ENCODE results near the gene TECPR1. TPM values are rescaled to one million over a fixed set of nuclear protein-coding genes. Genes with fewer than 3 reads are reported as not detected.

TECPR1 gene
- total RNA-seq, 1 donor: 24.5 TPM

DNA sequence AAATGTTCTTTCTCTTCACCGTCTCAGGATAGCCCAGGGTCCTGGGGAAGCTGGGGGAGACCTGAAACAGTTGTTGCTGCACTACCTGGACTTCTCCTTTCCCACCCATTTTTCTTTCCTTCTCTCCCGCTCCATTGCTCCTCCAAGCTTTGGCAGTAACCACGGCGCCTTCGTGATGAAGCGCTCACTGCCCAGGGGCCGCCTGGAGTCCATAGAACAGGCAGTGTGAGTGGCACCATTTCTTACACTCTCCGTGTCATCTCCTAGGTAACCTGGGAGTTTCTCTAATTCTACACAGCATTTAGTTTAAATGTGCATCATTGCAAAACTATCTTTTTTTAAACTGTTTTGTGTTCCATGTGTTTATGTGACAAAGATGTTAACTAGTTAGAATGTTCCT, 81.1 kb downstream of the TECPR1 start:
- DNase-seq (ENCODE audit: low read depth in 2 of 3, low spot score in 2 of 3): no peak

DNA sequence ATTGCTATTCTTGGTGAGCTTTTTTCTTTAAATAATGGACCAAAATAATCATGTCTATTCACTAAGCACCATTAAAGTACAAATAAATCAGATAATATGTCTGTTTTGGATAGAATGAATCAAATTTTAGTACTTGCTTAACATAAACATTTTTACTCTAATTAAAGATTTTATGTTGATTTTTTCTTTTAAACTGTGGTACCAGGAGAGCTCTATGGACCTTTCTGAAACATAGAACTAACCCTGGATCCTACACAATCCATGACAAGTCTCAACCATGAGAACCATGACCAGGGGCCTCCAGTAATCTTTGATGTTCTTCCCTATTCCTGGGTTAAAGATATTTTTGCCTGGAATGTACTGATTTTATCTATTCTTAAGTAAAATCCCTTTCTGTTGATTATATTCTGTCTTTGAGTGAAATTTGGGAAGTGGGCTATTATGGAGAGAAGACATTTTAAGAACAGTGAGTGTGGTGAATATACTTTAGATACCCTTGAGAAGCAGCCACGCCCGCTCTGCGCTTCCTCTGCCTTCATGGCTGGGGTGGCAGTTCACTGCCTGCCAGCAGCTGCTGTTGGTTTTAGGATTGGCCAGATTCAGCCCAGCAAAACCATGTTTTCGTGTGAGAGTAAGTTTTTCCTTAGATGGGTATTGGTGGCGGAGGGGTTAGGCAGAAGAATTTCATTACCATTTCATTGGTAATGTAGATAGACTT, 83.0 kb downstream of the TECPR1 start:
- no peak for DNase-seq (ENCODE audit: low read depth in 2 of 3, low spot score in 2 of 3)

DNA sequence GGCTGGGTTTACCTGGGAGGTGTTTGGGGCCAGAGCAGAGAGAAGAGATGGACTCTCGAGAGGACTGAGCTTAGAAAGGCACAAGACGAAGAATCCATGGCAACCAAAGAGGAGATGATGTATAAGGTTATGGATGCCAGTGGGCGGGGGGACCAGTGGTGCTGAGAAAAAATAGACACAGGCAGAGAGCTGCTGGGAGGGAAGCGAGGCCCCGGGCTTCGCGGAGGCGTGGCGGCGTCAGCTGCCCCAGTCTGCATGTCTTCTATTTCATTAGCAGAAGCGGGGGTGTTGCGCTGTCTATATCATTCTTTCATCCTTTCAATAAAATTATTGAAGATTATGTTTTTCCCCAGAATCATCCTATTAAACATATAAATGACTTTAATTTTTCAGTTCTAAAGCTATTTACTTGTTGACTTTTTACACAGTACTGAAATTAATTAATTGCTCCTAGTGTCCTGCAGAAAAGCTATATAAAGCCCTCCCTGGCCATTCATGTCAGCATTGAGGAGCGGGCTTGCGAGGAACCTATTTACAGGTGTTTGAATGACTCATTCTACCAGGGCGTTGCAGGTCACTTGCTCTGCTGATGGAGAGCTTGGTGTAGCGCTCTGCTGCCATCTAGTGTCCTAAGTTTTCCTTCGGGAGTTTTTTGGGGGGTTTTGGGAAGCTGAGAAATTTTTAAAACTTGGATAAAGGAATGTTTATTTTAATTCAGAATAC, 83.7 kb downstream of the TECPR1 start:
- peak; percentile 45 to 60 (median 57) for DNase-seq (ENCODE audit: low read depth in 2 of 3, low spot score in 2 of 3)

DNA sequence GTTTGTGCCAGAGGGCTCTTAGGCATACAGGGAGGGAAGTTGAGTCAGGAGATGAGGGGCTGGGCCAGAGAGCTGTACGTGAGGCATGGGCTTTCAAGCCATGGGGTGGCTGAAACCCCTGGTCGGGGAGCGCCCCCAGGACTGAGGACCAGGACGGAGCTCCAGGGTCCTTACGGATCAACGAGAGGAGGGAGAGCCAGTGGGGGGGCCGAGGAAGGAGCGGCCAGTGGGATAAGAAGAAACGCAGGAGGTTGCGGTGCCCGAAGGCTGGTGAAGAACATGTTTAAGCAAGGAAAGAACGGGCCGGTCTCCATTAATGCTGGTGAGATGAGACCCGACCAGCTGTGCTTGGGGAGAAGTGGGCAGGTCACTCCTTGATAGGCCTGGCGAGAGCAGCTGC, 84.4 kb downstream of the TECPR1 start:
- no peak for DNase-seq (ENCODE audit: low read depth in 2 of 3, low spot score in 2 of 3)

DNA sequence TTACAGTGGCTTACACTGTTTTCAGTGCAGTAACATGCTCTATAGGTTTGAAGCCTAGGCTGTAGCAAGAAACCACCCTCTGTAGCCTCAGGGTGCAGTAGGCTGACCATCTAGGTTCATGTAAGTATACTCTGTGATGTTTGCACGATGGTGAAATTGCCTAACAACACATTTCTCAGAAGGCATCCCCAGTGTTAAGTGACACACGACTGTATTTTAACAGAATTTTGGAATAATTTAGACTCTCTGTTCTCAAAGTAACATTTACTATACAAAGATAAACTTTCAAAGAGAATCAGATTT, 85.4 kb downstream of the TECPR1 start:
- no peak for DNase-seq (ENCODE audit: low read depth in 2 of 3, low spot score in 2 of 3)

DNA sequence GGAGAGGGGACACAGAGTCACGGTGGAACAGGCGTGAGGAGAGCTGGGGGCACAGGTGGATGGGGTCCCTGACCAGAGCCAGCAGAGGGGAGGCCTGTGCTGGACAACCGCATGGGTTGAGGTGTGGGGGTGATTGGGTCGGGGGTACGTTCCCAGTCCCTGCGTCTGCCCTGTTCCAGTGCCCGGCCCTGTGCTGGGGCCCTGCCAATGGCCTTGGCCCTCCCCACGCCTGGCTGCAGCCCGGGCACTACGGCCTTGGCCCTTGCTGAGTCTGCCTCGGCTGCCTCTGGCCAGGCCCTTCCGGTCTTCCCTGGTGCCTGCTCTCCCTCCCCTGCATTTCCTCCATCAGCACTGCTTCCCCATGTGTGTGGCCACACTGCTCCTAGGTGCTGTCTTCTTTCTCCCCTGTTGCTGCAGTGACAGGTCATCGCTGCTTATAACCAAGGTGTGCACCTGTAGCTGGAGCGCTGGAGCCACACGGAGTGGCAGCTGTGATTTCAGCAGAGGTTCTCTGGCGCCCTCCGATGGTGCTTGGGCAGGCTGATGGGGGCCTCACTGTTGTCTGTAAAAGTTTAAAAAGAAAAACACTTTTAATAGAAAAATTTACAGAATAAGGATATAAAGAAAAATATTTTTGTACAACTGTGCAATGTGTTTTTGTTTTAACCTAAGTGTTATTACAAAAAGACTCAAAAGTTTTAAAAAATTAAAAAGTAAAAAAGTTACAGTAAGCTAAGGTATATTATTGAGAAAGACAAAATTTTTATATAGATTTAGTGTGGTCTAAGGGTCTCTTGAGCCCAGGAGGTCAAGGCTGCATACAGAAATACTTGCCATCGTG, 86.0 kb downstream of the TECPR1 start:
- DNase-seq (ENCODE audit: low read depth in 2 of 3, low spot score in 2 of 3): peak in 2 of 3 donors; percentile 35 to 67

Other genes starting within 250 kb of the TECPR1 start
- 7.3 TPM for gene LMTK2, start 145.4 kb downstream of the TECPR1 start, total RNA-seq
- gene BHLHA15, start 40.8 kb downstream of the TECPR1 start, total RNA-seq: 0.27 TPM
- gene BRI3, start 29.5 kb upstream of the TECPR1 start, total RNA-seq: 30.2 TPM
- under 0.01 TPM for gene BAIAP2L1, start 148.9 kb upstream of the TECPR1 start, total RNA-seq